ENCODE data around the gene RNASET2. TPM values are rescaled to one million over a fixed set of nuclear protein-coding genes. Genes with fewer than 3 reads are reported as not detected.

The RNASET2 gene
- total RNA-seq, 1 donor from 2014 or later: 135 TPM

- TF ChIP-seq, protein P1, sequence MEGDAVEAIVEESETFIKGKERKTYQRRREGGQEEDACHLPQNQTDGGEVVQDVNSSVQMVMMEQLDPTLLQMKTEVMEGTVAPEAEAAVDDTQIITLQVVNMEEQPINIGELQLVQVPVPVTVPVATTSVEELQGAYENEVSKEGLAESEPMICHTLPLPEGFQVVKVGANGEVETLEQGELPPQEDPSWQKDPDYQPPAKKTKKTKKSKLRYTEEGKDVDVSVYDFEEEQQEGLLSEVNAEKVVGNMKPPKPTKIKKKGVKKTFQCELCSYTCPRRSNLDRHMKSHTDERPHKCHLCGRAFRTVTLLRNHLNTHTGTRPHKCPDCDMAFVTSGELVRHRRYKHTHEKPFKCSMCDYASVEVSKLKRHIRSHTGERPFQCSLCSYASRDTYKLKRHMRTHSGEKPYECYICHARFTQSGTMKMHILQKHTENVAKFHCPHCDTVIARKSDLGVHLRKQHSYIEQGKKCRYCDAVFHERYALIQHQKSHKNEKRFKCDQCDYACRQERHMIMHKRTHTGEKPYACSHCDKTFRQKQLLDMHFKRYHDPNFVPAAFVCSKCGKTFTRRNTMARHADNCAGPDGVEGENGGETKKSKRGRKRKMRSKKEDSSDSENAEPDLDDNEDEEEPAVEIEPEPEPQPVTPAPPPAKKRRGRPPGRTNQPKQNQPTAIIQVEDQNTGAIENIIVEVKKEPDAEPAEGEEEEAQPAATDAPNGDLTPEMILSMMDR (IDR thresholded peaks at IDR 0.05): no peak
- H3K4me1 Mint-ChIP-seq: peaks cover 14% of the 10 kb centered on the region
- intact Hi-C loops (cut with micrococcal nuclease): no loop called here
- DNase-seq (no peak), ATAC-seq (ENCODE audit: low read depth) (no peak)
- ChIA-PET CTCF (interaction anchor here (0.7 kb wide), 1 partner anchor 46 kb away, joined by 3 read pairs; no protein-coding TSS in a partner anchor), POLR2A (interaction anchor here (1.1 to 1.3 kb wide), 2 partner anchors 9 to 17 kb away, joined by 3 to 15 read pairs; no protein-coding TSS in a partner anchor)
- no peak overlapping the region for H3K4me3 Mint-ChIP-seq
- H3K36me3 Mint-ChIP-seq (ENCODE audit: low read depth): peaks cover 94% of the 10 kb centered on the region
- H3K27ac Mint-ChIP-seq: peak overlapping the region; percentile 46
- no peaks in the 10 kb centered on the region for H3K27me3 Mint-ChIP-seq
- H3K9me3 Mint-ChIP-seq: no peaks in the 10 kb centered on the region
Measured at GRCh38 chr6:166942393-166943168, 13.8 kb downstream of the RNASET2 start.

DNA sequence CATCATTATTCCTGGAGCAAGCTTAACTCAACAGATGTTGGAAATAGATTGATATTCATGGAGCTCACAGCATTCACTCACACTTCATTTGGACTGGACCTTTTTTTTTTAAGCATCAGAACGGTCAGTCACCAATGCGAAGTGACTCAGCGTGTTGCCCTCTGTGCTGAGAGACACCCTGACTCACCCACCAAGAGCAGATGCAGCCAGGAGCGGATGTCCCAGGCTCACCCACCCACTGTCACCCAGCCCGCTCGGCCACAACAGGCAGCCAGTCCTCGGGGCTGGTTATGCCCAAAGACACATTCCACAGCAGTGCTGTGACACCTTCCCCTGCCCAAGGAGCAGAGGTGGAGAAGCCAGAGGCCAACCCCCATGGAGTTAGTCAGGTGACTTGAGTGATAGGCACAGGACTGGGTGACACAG, 15.7 kb downstream of the RNASET2 start:
- H3K27me3 Mint-ChIP-seq: no peaks in the 10 kb centered on the region
- TF ChIP-seq, protein P1 (IDR thresholded peaks at IDR 0.05): no peak
- ATAC-seq (ENCODE audit: low read depth) (no peak), DNase-seq (no peak)
- ChIA-PET CTCF (no interaction called here), POLR2A (no interaction called here)
- H3K27ac Mint-ChIP-seq: peak overlapping the region; percentile 50
- H3K36me3 Mint-ChIP-seq (ENCODE audit: low read depth): peaks cover 91% of the 10 kb centered on the region
- H3K4me1 Mint-ChIP-seq: peaks cover 26% of the 10 kb centered on the region
- intact Hi-C loops (cut with micrococcal nuclease): loop anchor here (1.0 kb wide), 1 partner anchor 10 kb away; no protein-coding TSS in a partner anchor
- H3K9me3 Mint-ChIP-seq: no peaks in the 10 kb centered on the region
- H3K4me3 Mint-ChIP-seq: no peak overlapping the region

GRCh38 chr6:166939894-166940293, 16.5 kb downstream of the RNASET2 start:
- Mint-ChIP-seq H3K27ac (no peak overlapping the region), H3K36me3 (ENCODE audit: low read depth) (peaks cover 88% of the 10 kb centered on the region), H3K27me3 (no peaks in the 10 kb centered on the region), H3K4me3 (no peak overlapping the region), H3K9me3 (no peaks in the 10 kb centered on the region), H3K4me1 (peaks cover 21% of the 10 kb centered on the region)
- DNase-seq (no peak), ATAC-seq (ENCODE audit: low read depth) (no peak)
- ChIA-PET CTCF (no interaction called here), POLR2A (no interaction called here)
- TF ChIP-seq, protein P1 (IDR thresholded peaks at IDR 0.05): no peak
- intact Hi-C loops (cut with micrococcal nuclease): no loop called here

- TF ChIP-seq, protein P1 (IDR thresholded peaks at IDR 0.05): no peak
- no peak overlapping the region for H3K4me3 Mint-ChIP-seq
- no peaks in the 10 kb centered on the region for H3K9me3 Mint-ChIP-seq
- ATAC-seq (ENCODE audit: low read depth): no peak
- H3K27ac Mint-ChIP-seq: peak overlapping the region; percentile 30
- ChIA-PET CTCF (interaction anchor here (1.3 kb wide), 1 partner anchor 12 kb away, joined by 3 read pairs; no protein-coding TSS in a partner anchor), POLR2A (no interaction called here)
- H3K36me3 Mint-ChIP-seq (ENCODE audit: low read depth): peaks cover 89% of the 10 kb centered on the region
- DNase-seq: no peak
- no peaks in the 10 kb centered on the region for H3K27me3 Mint-ChIP-seq
- H3K4me1 Mint-ChIP-seq: peaks cover 21% of the 10 kb centered on the region
- intact Hi-C loops (cut with micrococcal nuclease): no loop called here
Measured at GRCh38 chr6:166939345-166939744, 17.0 kb downstream of the RNASET2 start.

- POLR2A ChIA-PET: interaction anchor here (3.2 kb wide), 1 partner anchor 16 kb away, joined by 18 read pairs; the partner anchor contains the start of gene RNASET2
- intact Hi-C loops (cut with micrococcal nuclease): no loop called here
- Mint-ChIP-seq H3K4me1 (peaks cover 21% of the 10 kb centered on the region), H3K9me3 (no peaks in the 10 kb centered on the region), H3K36me3 (ENCODE audit: low read depth) (peaks cover 90% of the 10 kb centered on the region), H3K27ac (no peak overlapping the region), H3K27me3 (no peaks in the 10 kb centered on the region), H3K4me3 (no peak overlapping the region)
- ATAC-seq (ENCODE audit: low read depth) (no peak), DNase-seq (no peak)
- CTCF ChIA-PET: interaction anchor here (1.3 kb wide), 1 partner anchor 13 kb away, joined by 3 read pairs; no protein-coding TSS in a partner anchor
- TF ChIP-seq, protein P1 (IDR thresholded peaks at IDR 0.05): no peak
Measured at GRCh38 chr6:166938704-166939103, 17.6 kb downstream of the RNASET2 start.

Data from activated B cell treated with CpG ODN at 0.5 μM for 24 hours (primary cell).